HG03565 (cell line): ENCODE measurements around the gene AADACL4.
"Not testable (repeated sequence)": the region's sequence is repeated elsewhere in the genome, so short reads cannot be mapped to it uniquely, and the experiment has no call there.

Experiments
- ATAC-seq: cut with Tn5 transposase; IDR thresholded peaks from one replicate; pipeline ENCODE4 v1.9.1; 2021; ENCODE audit warnings: mild to moderate bottlenecking, moderate library complexity; ENCODE audit not compliant: unreplicated experiment

Gene AADACL4

GRCh38 chr1:12657885-12658512 lies 14.1 kb downstream of the AADACL4 start:
- not testable (repeated sequence) for ATAC-seq

GRCh38 chr1:12658531-12659453 lies 14.9 kb downstream of the AADACL4 start:
- ATAC-seq: peak; percentile 49

GRCh38 chr1:12661606-12662219 lies 17.8 kb downstream of the AADACL4 start:
- ATAC-seq: no peak

- ATAC-seq: no peak
These were observed 18.7 kb downstream of the AADACL4 start for GRCh38 chr1:12662556-12662955.

- ATAC-seq: no peak
These were observed 21.6 kb downstream of the AADACL4 start for GRCh38 chr1:12665511-12665910.

GRCh38 chr1:12666141-12666735 lies 22.4 kb downstream of the AADACL4 start:
- no peak for ATAC-seq

GRCh38 chr1:12669529-12670068 lies 25.7 kb downstream of the AADACL4 start:
- ATAC-seq: no peak

GRCh38 chr1:12674358-12674757 lies 30.5 kb downstream of the AADACL4 start:
- no peak for ATAC-seq

GRCh38 chr1:12676122-12676521 lies 32.2 kb downstream of the AADACL4 start:
- ATAC-seq: not testable (repeated sequence)

- ATAC-seq: no peak
These were observed 33.7 kb downstream of the AADACL4 start for GRCh38 chr1:12677565-12677964.

GRCh38 chr1:12678350-12678749 lies 34.5 kb downstream of the AADACL4 start:
- ATAC-seq: no peak

GRCh38 chr1:12678820-12679219 lies 34.9 kb downstream of the AADACL4 start:
- no peak for ATAC-seq

- no peak for ATAC-seq
These were observed 46.3 kb downstream of the AADACL4 start for GRCh38 chr1:12690156-12690555.

- no peak for ATAC-seq
These were observed 49.3 kb downstream of the AADACL4 start for GRCh38 chr1:12692967-12693782.

GRCh38 chr1:12696658-12697057 lies 52.8 kb downstream of the AADACL4 start:
- no peak for ATAC-seq

GRCh38 chr1:12697397-12697796 lies 53.5 kb downstream of the AADACL4 start:
- ATAC-seq: no peak

- ATAC-seq: no peak
These were observed 60.1 kb downstream of the AADACL4 start for GRCh38 chr1:12703821-12704451.

- ATAC-seq: no peak
These were observed 62.2 kb downstream of the AADACL4 start for GRCh38 chr1:12706061-12706460.

GRCh38 chr1:12708396-12709090 lies 64.7 kb downstream of the AADACL4 start:
- no peak for ATAC-seq
